GM04504 (cell line): Measurements from ENCODE around the gene POU5F1.
"Not testable (repeated sequence)": the region's sequence is repeated elsewhere in the genome, so short reads cannot be mapped to it uniquely, and the experiment has no call there.

Source experiments
- DNase-seq: peaks from one replicate; pipeline ENCODE4 v3.0.0-alpha.2; 2012; ENCODE audit warnings: low read depth

Gene POU5F1

GRCh38 chr6:31170600-31170881, at the start of gene POU5F1:
TSS of gene POU5F1 (minus strand) at chr6:31170682. CDS start at chr6:31170620, 62 bp downstream.
- no peak for DNase-seq

- DNase-seq = no peak
Observed at GRCh38 chr6:31216208-31216898, 45.9 kb upstream of the POU5F1 start.

GRCh38 chr6:31215216-31215615, 44.7 kb upstream of the POU5F1 start:
- DNase-seq = not testable (repeated sequence)

- DNase-seq = no peak
Observed at GRCh38 chr6:31214516-31214915, 44.0 kb upstream of the POU5F1 start.

- no peak for DNase-seq
Observed at GRCh38 chr6:31210741-31211532, 40.5 kb upstream of the POU5F1 start.

- no peak for DNase-seq
Observed at GRCh38 chr6:31210123-31210522, 39.6 kb upstream of the POU5F1 start.

GRCh38 chr6:31209137-31209536, 38.7 kb upstream of the POU5F1 start:
- no peak for DNase-seq

GRCh38 chr6:31208506-31208905, 38.0 kb upstream of the POU5F1 start:
- no peak for DNase-seq

GRCh38 chr6:31205638-31206037, 35.2 kb upstream of the POU5F1 start:
- DNase-seq = no peak

GRCh38 chr6:31204751-31205145, 34.3 kb upstream of the POU5F1 start:
- no peak for DNase-seq

- no peak for DNase-seq
Observed at GRCh38 chr6:31203345-31203979, 33.0 kb upstream of the POU5F1 start.

- DNase-seq = no peak
Observed at GRCh38 chr6:31202259-31203166, 32.0 kb upstream of the POU5F1 start.

- DNase-seq = not testable (repeated sequence)
Observed at GRCh38 chr6:31199105-31199452, 28.6 kb upstream of the POU5F1 start.

GRCh38 chr6:31197559-31198305, 27.2 kb upstream of the POU5F1 start:
- DNase-seq = peak; percentile 59

- DNase-seq = not testable (repeated sequence)
Observed at GRCh38 chr6:31196251-31197022, 26.0 kb upstream of the POU5F1 start.

- not testable (repeated sequence) for DNase-seq
Observed at GRCh38 chr6:31195308-31195979, 25.0 kb upstream of the POU5F1 start.

- no peak for DNase-seq
Observed at GRCh38 chr6:31194061-31194834, 23.8 kb upstream of the POU5F1 start.

GRCh38 chr6:31193206-31193605, 22.7 kb upstream of the POU5F1 start:
- DNase-seq = no peak

- peak; percentile 35 for DNase-seq
Observed at GRCh38 chr6:31192431-31193105, 22.1 kb upstream of the POU5F1 start.
